ENCODE measurements around the gene MPDU1. TPM values are rescaled to one million over a fixed set of nuclear protein-coding genes. Genes with fewer than 3 reads are reported as not detected.

The MPDU1 gene
- total RNA-seq, 1 donor from 2014 or later = 167 TPM

DNA sequence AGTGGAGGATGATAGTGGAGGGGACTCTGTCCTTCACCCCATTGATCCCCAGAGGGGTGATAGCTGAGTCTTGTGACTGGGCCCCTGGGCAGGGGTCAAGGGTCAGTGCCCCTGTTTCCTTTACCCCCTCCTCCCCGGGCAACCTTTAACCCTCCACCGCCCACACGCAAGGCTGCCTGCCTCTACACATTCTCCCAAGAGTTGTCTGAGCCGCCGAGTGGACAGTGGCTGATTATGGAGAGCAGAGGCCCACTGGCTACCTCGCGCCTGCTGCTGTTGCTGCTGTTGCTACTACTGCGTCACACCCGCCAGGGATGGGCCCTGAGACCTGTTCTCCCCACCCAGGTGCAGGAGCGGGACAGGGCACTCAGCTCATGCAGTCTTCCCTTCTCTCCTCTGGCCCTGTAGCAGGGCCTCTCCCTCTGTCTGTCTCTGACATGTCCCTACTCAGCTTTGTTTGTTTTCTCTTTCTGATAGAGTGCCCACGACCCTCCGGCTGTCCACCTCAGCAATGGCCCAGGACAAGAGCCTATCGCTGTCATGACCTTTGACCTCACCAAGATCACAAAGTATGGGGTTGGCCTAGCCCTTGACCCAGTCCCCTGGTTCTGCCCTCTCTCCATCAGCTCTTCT, 46.4 kb downstream of the MPDU1 start, which contains the start of gene SHBG:
Gene SHBG, plus strand, starts transcription at position 197 of the 633 bp plus-strand sequence. Its CDS starts 38 bp downstream, at position 235.
- H3K27me3 Mint-ChIP-seq (ENCODE audit: insufficient read depth, low read depth) = peaks cover 9% of the 10 kb centered on the region
- peak within 1 kb of the TSS; percentile 78 for H3K27ac Mint-ChIP-seq
- H3K4me1 Mint-ChIP-seq = peaks cover 38% of the 10 kb centered on the region
- Histone ChIP-seq H3K4me3 (no peak within 1 kb of the TSS), H3K27ac (no peak within 1 kb of the TSS), H3K4me1 (peaks cover 4% of the 10 kb centered on the region), H3K4me2 (no peak within 1 kb of the TSS), H4K20me1 (ENCODE audit: low read depth) (no peaks in the 10 kb centered on the region), H3F3A (ENCODE audit: low read depth) (peaks cover 13% of the 10 kb centered on the region), H3K27me3 (no peaks in the 10 kb centered on the region), H2AFZ (replicated peaks) (no peak within 1 kb of the TSS), H3K36me3 (no peaks in the 10 kb centered on the region), H3K79me2 (ENCODE audit: low read depth) (no peaks in the 10 kb centered on the region), H3K9ac (no peak within 1 kb of the TSS), H3K9me3 (ENCODE audit: low read depth) (no peaks in the 10 kb centered on the region)
- TF ChIP-seq EZH2phosphoT487 (IDR thresholded peaks at IDR 0.05) (no peak), CTCF (IDR thresholded peaks at IDR 0.05) (no peak), EZH2 (IDR thresholded peaks at IDR 0.05) (no peak)
- no peak for DNase-seq (ENCODE audit: low spot score)
- peaks cover 2% of the 10 kb centered on the region for H3K9me3 Mint-ChIP-seq
- peaks cover 6% of the 10 kb centered on the region for H3K36me3 Mint-ChIP-seq
- peak within 1 kb of the TSS; percentile 53 for H3K4me3 Mint-ChIP-seq

- no peak overlapping the region for H3K27ac ChIP-seq
- peaks cover 48% of the 10 kb centered on the region for H3K4me1 Mint-ChIP-seq
- H3K27ac Mint-ChIP-seq = peak overlapping the region; percentile 21
These were observed 48.0 kb downstream of the MPDU1 start for GRCh38 chr17:7631398-7632380.

DNA sequence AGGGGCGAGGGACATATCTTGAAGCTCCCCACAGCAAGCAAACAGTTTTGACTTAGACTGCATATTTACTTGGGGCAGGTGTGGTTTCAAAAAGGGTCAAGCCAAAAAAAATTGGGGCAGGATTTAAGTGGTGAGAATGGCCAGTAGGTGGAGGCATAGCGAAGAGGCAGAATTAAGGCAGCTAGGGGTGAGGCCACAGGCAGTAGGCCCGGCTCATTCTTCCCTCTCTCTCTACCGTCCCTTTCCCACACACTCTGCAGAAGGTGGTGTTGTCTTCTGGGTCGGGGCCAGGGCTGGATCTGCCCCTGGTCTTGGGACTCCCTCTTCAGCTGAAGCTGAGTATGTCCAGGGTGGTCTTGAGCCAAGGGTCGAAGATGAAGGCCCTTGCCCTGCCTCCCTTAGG, 48.8 kb downstream of the MPDU1 start:
- peak; percentile 64 for TF ChIP-seq CTCF (IDR thresholded peaks at IDR 0.05)
- TF ChIP-seq EZH2 (IDR thresholded peaks at IDR 0.05) = no peak
- Mint-ChIP-seq H3K27me3 (ENCODE audit: insufficient read depth, low read depth) (peaks cover 5% of the 10 kb centered on the region), H3K36me3 (no peaks in the 10 kb centered on the region), H3K9me3 (no peaks in the 10 kb centered on the region), H3K4me1 (peaks cover 45% of the 10 kb centered on the region), H3K27ac (peak overlapping the region; percentile 40), H3K4me3 (peak overlapping the region; percentile 9)
- Histone ChIP-seq H3K79me2 (ENCODE audit: low read depth) (no peaks in the 10 kb centered on the region), H3K4me2 (no peak overlapping the region), H3K9me3 (ENCODE audit: low read depth) (no peaks in the 10 kb centered on the region), H3K4me3 (no peak overlapping the region), H3K9ac (no peak overlapping the region), H3F3A (ENCODE audit: low read depth) (peaks cover 6% of the 10 kb centered on the region), H3K4me1 (peaks cover 7% of the 10 kb centered on the region), H3K36me3 (no peaks in the 10 kb centered on the region), H3K27me3 (no peaks in the 10 kb centered on the region), H4K20me1 (ENCODE audit: low read depth) (no peaks in the 10 kb centered on the region), H2AFZ (replicated peaks) (peak overlapping the region; percentile 66), H3K27ac (no peak overlapping the region)
- peak; percentile 70 for DNase-seq (ENCODE audit: low spot score)

More at GRCh38 chr17:7631398-7632380, 48.0 kb downstream of the MPDU1 start:
- H3K9me3 Mint-ChIP-seq = no peaks in the 10 kb centered on the region
- DNase-seq (ENCODE audit: low spot score) = no peak
- Histone ChIP-seq H3K4me3 (no peak overlapping the region), H3K9ac (no peak overlapping the region), H3K79me2 (ENCODE audit: low read depth) (no peaks in the 10 kb centered on the region), H3K4me1 (peaks cover 7% of the 10 kb centered on the region), H3K36me3 (no peaks in the 10 kb centered on the region), H3K27me3 (no peaks in the 10 kb centered on the region), H3F3A (ENCODE audit: low read depth) (peaks cover 13% of the 10 kb centered on the region), H4K20me1 (ENCODE audit: low read depth) (no peaks in the 10 kb centered on the region), H3K9me3 (ENCODE audit: low read depth) (no peaks in the 10 kb centered on the region), H2AFZ (replicated peaks) (no peak overlapping the region), H3K4me2 (no peak overlapping the region)
- peaks cover 5% of the 10 kb centered on the region for H3K27me3 Mint-ChIP-seq (ENCODE audit: insufficient read depth, low read depth)
- H3K4me3 Mint-ChIP-seq = no peak overlapping the region
- TF ChIP-seq EZH2phosphoT487 (IDR thresholded peaks at IDR 0.05) (no peak), EZH2 (IDR thresholded peaks at IDR 0.05) (no peak), CTCF (IDR thresholded peaks at IDR 0.05) (no peak)
- no peaks in the 10 kb centered on the region for H3K36me3 Mint-ChIP-seq

Data from neural progenitor cell (in vitro differentiated cells).